ENCODE results near the gene EBF3.

The EBF3 gene

DNA sequence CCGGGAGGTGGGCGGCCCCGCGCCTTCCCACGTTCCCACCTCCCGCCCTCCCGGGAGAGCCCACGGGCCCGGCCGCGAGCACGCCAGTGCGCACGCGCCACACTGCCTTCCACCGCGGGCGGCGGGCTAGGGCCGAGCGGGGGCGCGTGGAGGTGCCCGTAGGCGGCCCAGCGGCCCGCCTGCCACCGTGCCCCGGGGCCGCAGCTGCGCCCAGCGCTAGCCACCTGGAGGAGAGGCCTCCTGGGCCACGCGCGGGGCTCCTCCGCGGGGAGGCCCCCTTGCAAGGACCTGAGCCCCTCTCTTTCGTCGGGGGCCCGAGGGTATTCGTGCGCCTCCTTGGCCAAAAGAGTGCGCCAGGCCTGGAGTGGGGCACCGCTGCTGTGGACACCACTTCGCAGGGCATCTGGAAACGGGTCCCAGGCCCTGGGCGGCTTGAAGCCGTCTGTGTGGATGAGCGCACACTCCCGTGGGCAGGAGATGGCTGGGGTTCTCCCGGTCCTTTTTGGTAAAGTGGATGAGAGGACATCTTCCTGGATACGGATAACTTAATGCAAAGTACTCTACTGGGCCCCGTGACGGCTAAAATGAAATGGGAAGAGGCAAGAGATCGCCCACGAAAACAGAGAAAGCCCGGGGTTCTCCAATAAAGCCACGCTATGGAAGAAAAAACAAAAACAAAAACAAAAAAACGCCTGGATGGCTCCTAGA, 9.0 kb upstream of the EBF3 start:
- POLR2A ChIA-PET = no interaction called here
- CTCF ChIA-PET = no interaction called here
- no peak overlapping the region for H3K4me3 ChIP-seq (ENCODE audit: low read depth, low read length)
- no peak for DNase-seq (ENCODE audit: low read depth, low spot score)
- TF ChIP-seq, protein P1, sequence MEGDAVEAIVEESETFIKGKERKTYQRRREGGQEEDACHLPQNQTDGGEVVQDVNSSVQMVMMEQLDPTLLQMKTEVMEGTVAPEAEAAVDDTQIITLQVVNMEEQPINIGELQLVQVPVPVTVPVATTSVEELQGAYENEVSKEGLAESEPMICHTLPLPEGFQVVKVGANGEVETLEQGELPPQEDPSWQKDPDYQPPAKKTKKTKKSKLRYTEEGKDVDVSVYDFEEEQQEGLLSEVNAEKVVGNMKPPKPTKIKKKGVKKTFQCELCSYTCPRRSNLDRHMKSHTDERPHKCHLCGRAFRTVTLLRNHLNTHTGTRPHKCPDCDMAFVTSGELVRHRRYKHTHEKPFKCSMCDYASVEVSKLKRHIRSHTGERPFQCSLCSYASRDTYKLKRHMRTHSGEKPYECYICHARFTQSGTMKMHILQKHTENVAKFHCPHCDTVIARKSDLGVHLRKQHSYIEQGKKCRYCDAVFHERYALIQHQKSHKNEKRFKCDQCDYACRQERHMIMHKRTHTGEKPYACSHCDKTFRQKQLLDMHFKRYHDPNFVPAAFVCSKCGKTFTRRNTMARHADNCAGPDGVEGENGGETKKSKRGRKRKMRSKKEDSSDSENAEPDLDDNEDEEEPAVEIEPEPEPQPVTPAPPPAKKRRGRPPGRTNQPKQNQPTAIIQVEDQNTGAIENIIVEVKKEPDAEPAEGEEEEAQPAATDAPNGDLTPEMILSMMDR (IDR thresholded peaks at IDR 0.05; ENCODE audit: insufficient read depth, low read length, missing control alignments) = no peak

DNA sequence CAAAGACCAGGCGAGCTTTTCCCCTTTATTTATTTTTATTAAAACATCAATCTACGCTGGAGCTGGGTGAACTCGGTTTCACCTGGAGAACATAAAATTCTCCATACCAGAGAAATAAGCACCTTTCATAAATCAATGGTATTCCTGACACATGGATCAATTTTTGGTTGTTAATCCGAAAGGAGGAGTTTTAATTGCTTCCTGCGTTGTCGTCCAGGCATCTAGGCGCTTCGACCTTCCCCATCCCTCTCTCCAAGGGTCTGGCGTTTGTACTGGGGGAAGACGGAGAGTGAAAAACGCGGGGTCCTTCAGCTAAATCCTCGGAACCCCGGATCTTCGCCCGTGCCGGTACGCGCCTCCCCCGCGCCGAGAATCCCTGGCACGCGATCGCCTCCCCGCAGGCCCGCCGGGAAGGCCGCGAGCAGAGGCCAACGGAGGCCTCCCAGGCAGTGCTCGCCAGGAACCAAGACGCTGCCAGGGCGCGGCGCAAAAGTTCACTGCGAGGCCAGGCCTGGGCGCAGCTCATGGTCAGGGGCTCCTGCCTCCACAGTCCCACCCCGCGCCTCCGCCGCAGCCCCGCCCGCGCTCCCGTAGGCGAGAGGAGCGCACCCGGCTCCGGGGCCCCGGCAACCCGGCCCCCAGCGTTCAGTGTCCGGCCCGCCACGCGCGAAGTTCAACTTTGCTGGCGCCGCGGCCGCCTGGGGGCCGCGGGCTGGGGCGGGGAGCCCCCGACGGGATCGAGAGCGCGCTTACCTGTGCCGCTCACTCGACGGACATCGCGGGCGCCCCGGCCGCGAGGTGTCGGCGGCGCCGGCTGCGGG, 8.3 kb upstream of the EBF3 start:
- ChIA-PET CTCF (interaction anchor here (0.6 to 2.6 kb wide), 10 partner anchors 16 to 1893 kb away, joined by 3 to 20 read pairs (median 3); partner anchors contain the start of gene C10orf143), POLR2A (no interaction called here)
- no peak overlapping the region for H3K4me3 ChIP-seq (ENCODE audit: low read depth, low read length)
- TF ChIP-seq, protein P1 (IDR thresholded peaks at IDR 0.05; ENCODE audit: insufficient read depth, low read length, missing control alignments) = no peak
- no peak for DNase-seq (ENCODE audit: low read depth, low spot score)

DNA sequence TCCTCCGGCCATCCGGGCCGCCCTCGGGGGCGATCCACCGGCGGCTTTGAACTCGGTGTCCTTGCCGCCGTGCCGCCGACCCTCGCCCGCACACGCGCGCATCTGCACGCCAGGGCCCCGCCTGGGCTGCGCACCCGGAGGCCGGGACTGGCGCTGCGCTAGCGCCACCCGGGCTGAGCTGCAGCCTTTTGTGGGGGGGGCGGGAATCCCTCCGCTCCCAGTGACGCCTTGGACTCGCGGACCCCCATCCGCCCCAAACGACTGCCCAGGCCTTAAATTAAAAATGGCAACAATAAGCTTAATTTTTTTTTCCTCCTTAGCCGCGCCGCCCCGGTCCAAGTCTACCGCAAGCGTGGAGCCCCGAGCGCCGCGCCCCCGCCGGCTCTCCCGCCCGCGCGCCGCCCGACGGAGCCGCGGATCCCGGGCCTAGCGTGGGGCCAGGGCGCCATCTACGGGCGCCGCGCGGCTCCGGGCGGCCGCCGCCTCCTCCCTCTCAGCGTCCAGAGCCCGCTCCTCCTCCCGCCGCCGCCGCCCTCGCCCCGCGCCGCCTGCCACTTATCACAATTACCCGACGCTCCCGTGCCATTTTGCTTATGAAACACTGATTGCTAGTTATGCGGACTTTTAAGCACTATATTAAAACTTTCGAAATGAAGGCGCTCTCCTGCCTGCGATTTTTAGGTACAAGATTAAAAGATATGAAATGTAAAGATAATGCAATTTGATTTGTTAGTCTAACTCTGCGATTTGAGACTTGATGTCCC, 7.5 kb upstream of the EBF3 start:
- DNase-seq (ENCODE audit: low read depth, low spot score) = no peak

DNA sequence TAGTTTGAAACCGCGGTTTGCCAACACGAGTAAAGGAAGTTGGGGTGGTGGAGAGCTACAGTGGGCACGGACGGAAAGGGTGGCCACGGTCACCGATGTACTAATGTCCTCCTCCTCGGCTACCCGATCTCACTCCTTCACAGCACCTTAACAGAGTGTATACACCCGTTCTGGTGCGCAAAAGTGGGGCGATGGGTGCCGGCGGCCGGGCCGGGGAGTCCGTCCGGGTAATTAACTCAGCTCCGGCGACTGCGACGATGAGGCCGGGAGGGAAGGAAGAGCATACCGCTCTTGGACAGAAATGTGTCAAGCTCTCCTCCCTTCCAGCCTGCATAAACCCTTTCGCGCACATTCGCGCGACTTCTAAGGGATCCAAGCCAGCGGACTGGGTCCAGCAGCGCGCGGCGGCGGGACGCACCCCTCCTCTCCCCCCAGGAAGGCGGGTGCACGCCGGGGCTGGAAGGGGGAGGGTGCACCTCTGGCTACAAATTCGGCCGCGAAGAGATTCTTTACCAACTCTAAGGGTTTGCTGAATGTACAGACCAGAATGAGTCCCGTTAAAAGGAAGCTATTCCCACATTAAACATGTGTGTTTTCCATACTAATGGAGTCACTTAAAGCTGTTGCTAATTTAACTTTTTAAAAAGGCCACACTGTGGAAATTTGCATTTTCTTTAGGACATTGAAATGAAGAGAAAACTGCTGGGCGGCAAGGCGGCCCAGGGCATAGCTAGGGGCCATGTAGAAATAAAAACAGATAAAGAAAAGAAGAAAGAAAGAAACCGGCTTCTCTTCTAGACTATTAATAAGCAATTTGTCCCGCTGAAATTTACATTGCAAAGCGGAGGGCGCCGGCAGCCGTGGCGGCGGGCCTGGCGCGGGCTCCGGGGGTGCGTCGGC, 6.6 kb upstream of the EBF3 start:
- ChIA-PET POLR2A (no interaction called here), CTCF (interaction anchor here (0.6 to 2.6 kb wide), 13 partner anchors 23 to 1891 kb away, joined by 3 to 20 read pairs (median 3); partner anchors contain the start of gene C10orf143)
- no peak overlapping the region for H3K4me3 ChIP-seq (ENCODE audit: low read depth, low read length)
- TF ChIP-seq, protein P1 (IDR thresholded peaks at IDR 0.05; ENCODE audit: insufficient read depth, low read length, missing control alignments) = no peak
- no peak for DNase-seq (ENCODE audit: low read depth, low spot score)

More for the DNA sequence above, 7.5 kb upstream of the EBF3 start:
- TF ChIP-seq, protein P1 (IDR thresholded peaks at IDR 0.05; ENCODE audit: insufficient read depth, low read length, missing control alignments) = peak; percentile 53
- CTCF ChIA-PET = interaction anchor here (0.6 to 2.6 kb wide), 17 partner anchors 16 to 1892 kb away, joined by 3 to 20 read pairs (median 3); partner anchors contain the start of gene C10orf143
- H3K4me3 ChIP-seq (ENCODE audit: low read depth, low read length) = no peak overlapping the region
- POLR2A ChIA-PET = no interaction called here

DNA sequence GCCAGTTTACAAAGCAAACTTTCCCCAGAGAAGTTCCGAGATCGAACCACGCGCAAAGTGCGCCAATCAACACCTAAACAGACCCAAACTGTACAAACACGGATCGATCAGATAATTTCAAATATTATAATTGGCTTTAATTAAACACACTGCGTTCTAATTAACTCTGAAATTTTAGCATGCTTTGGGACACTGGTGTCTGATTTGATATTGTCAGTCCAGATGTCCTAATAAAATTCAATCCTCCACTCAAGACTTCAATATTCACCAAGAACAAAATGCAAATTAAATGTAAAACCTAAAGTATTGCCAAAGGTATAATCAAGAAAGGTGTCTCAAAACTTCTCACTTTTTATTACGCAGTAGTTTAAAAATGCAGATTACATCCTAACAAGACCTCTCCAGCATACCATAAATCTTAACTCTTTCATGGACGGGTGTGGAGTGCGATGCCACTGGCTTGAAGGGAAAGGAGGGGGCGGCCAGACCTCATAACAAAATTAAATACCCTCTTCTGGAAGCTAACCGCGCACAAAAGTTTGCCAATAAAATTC, 5.9 kb upstream of the EBF3 start:
- TF ChIP-seq, protein P1 (IDR thresholded peaks at IDR 0.05; ENCODE audit: insufficient read depth, low read length, missing control alignments) = no peak
- no peak for DNase-seq (ENCODE audit: low read depth, low spot score)
- POLR2A ChIA-PET = no interaction called here
- H3K4me3 ChIP-seq (ENCODE audit: low read depth, low read length) = no peak overlapping the region
- CTCF ChIA-PET = interaction anchor here (0.8 to 2.6 kb wide), 7 partner anchors 10 to 1760 kb away, joined by 3 to 20 read pairs (median 3); partner anchors contain the start of gene C10orf143

Measured in AG04449 (cell line).